Measurements from ENCODE around the gene GPR152. TPM values are rescaled to one million over a fixed set of nuclear protein-coding genes. Genes with fewer than 3 reads are reported as not detected.
A peak's percentile ranks its signal among the peaks of the same experiment; 100 is the strongest.
"Not testable (repeated sequence)": the region's sequence is repeated elsewhere in the genome, so short reads cannot be mapped to it uniquely, and the experiment has no call there.

The GPR152 gene
- total and polyA plus RNA-seq, 4 donors = not detected

DNA sequence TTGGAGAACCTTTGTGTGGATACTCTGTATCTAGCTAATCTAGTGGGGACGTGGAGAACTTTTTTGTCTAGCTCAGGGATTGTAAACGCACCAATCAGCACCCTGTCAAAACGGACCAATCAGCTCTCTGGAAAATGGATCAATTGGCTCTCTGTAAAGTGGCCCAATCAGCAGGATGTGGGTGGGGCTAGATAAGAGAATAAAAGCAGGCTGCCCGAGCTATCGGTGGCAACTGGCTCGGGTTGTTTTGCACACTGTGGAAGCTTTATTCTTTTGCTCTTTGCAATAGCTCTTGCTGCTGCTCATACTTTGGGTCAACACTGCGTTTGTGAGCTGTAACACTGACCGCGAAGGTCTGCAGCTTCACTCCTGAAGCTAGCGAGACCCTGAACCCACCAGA is 24.2 kb upstream of the GPR152 start:
- H3K27ac ChIP-seq (ENCODE audit: low read depth, low read length); H3K36me3 ChIP-seq (ENCODE audit: control insufficient read depth, insufficient read depth, low read length); H3K4me3 ChIP-seq (ENCODE audit: low read depth, low read length); DNase-seq (ENCODE audit: low read depth in 4 of 6, low spot score in 6 of 6); H3K4me1 ChIP-seq (ENCODE audit: control insufficient read depth, insufficient read depth, low read length); H3K27me3 ChIP-seq (ENCODE audit: control insufficient read depth, insufficient read depth, low read length); H3K9me3 ChIP-seq (ENCODE audit: control insufficient read depth, insufficient read depth, low read length): not testable (repeated sequence)
- WGBS (ENCODE audit: insufficient coverage) = 83% methylated on average over 10 of the region's 10 CpGs

DNA sequence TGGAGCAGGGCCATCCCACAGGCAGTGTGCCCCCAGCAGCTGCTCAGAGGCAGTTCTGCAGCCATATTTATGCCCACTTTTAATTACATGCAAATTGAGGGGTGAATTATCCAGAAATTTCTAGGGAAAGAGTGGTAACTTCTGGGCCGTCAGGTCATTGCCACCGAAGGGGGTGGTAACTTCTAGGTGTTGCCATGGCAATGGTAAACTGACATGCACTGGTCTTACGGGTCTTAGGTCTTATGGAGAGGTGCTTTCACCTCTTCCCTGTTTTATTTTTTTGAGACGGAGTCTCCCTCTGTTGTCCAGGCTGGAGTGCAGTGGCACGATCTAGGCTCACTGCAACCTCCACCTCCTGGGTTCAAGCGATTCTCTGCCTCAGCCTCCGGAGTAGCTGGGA is 20.4 kb upstream of the GPR152 start:
- H3K9me3 ChIP-seq (ENCODE audit: control insufficient read depth, insufficient read depth, low read length) = no peaks in the 10 kb centered on the region
- no peak for DNase-seq (ENCODE audit: low read depth in 4 of 6, low spot score in 6 of 6)
- 29% methylated on average over 2 of the region's 7 CpGs for WGBS (ENCODE audit: insufficient coverage)
- no peak overlapping the region for H3K27ac ChIP-seq (ENCODE audit: low read depth, low read length)
- no peaks in the 10 kb centered on the region for H3K27me3 ChIP-seq (ENCODE audit: control insufficient read depth, insufficient read depth, low read length)
- no peak overlapping the region for H3K4me3 ChIP-seq (ENCODE audit: low read depth, low read length)
- peaks cover 15% of the 10 kb centered on the region for H3K4me1 ChIP-seq (ENCODE audit: control insufficient read depth, insufficient read depth, low read length)
- H3K36me3 ChIP-seq (ENCODE audit: control insufficient read depth, insufficient read depth, low read length) = no peaks in the 10 kb centered on the region

DNA sequence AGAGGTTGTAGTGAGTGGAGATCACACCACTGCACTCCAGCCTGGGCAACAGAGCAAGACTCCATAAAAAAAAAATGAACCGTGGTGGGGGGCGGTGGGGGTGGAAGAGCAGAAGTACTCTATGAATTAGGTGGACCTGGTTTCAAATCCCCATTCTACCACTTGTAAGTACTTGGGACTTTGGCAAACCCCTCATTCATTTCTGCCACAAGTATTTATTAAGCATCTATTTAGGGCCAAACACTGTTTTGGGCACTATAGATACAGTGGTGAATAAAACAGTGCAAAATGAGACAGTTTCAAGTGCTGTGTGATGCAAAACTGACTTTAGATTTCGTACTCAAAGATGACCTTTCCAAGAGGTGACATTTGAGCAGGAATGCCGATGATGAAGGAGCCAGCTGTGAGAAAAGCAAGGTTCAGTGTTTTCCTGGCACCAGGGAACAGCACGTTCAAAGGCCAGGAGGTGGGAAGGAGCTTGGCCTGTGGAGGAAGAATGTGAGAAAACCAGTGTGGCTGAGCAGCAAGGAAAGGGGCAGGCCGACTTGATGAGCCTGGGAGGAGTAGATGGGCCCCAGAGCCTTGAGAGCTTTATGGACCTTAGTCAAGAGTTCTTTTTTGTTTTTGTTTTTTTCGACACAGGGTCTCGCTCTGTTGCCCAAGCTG is 17.9 kb upstream of the GPR152 start:
- Histone ChIP-seq H3K27ac (ENCODE audit: low read depth, low read length) (no peak overlapping the region), H3K9me3 (ENCODE audit: control insufficient read depth, insufficient read depth, low read length) (no peaks in the 10 kb centered on the region), H3K4me1 (ENCODE audit: control insufficient read depth, insufficient read depth, low read length) (peaks cover 32% of the 10 kb centered on the region), H3K36me3 (ENCODE audit: control insufficient read depth, insufficient read depth, low read length) (peaks cover 14% of the 10 kb centered on the region), H3K4me3 (ENCODE audit: low read depth, low read length) (no peak overlapping the region), H3K27me3 (ENCODE audit: control insufficient read depth, insufficient read depth, low read length) (no peaks in the 10 kb centered on the region)
- 70% methylated on average over 4 of the region's 8 CpGs for WGBS (ENCODE audit: insufficient coverage)
- DNase-seq (ENCODE audit: low read depth in 4 of 6, low spot score in 6 of 6) = no peak

DNA sequence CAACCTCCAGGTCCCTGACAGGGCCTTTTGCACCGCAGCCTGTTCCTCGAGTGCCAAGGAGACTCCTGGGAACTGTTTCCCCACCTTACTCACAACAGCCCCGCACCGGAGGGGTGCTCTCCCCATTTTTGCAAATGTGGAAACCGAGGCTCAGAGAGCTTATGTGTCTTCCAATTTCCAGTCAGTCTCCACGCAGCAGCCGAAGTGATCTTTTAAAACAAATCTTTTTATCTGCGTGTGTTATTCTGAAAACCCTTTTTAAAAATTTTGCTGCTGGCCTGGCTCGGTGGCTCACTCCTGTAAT is 16.9 kb upstream of the GPR152 start:
- 20% methylated on average over 7 of the region's 9 CpGs for WGBS (ENCODE audit: insufficient coverage)
- H3K9me3 ChIP-seq (ENCODE audit: control insufficient read depth, insufficient read depth, low read length) = no peaks in the 10 kb centered on the region
- no peaks in the 10 kb centered on the region for H3K27me3 ChIP-seq (ENCODE audit: control insufficient read depth, insufficient read depth, low read length)
- peaks cover 14% of the 10 kb centered on the region for H3K36me3 ChIP-seq (ENCODE audit: control insufficient read depth, insufficient read depth, low read length)
- DNase-seq (ENCODE audit: low read depth in 4 of 6, low spot score in 6 of 6) = no peak
- peaks cover 41% of the 10 kb centered on the region for H3K4me1 ChIP-seq (ENCODE audit: control insufficient read depth, insufficient read depth, low read length)
- peak overlapping the region; percentile 78 for H3K4me3 ChIP-seq (ENCODE audit: low read depth, low read length)
- peak overlapping the region; percentile 89 for H3K27ac ChIP-seq (ENCODE audit: low read depth, low read length)

DNA sequence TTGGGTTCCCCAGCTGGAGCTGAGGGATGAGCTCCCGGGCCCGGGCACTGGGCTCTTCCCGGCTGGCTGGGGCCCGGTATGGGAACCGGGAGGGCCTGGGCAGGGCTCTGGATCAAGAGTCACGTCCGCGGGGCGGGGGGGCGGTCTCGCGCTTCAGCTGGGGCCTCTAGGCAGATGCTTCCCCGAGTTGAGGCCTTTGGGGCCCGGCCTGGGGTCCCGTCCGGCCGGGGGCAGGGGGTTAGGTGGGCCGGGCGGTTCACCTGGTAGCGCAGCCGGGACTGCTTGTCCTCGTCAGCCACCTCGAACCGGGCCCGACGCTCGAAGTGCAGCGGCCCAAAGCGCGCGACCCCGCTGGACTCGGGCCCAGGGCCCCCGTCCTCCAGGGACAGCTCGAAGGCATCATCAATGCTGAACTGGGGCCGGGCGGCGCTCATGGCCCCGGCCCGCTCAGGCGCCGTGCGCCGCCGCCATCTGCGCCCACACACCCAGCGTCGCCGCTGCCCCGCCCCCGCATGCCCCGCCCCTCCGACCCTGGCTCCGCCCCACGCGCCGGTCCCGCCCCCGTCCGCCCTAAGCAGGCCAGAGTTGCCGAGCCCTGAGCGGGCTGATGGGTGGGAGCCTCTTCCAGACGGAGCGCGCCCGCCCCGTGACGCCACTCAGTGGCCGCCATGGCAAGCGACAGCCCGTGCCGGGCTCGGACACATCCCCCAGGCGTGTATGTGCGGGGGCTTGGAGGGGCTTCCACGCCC is 16.4 kb upstream of the GPR152 start, which contains the start of gene TMEM134:
Gene TMEM134, minus strand, starts transcription at position 493 of the 749 bp plus-strand sequence. Its CDS starts 59 bp downstream, at position 434.
- peak within 1 kb of the TSS; percentile 89 for H3K27ac ChIP-seq (ENCODE audit: low read depth, low read length)
- peaks cover 46% of the 10 kb centered on the region for H3K4me1 ChIP-seq (ENCODE audit: control insufficient read depth, insufficient read depth, low read length)
- H3K4me3 ChIP-seq (ENCODE audit: low read depth, low read length) = peak within 1 kb of the TSS; percentile 78
- H3K27me3 ChIP-seq (ENCODE audit: control insufficient read depth, insufficient read depth, low read length) = no peaks in the 10 kb centered on the region
- DNase-seq (ENCODE audit: low read depth in 4 of 6, low spot score in 6 of 6) = peak; percentile 74 to 97 (median 86)
- WGBS (ENCODE audit: insufficient coverage) = under 1% methylated on average over 76 of the region's 76 CpGs
- no peaks in the 10 kb centered on the region for H3K9me3 ChIP-seq (ENCODE audit: control insufficient read depth, insufficient read depth, low read length)
- peaks cover 16% of the 10 kb centered on the region for H3K36me3 ChIP-seq (ENCODE audit: control insufficient read depth, insufficient read depth, low read length)

DNA sequence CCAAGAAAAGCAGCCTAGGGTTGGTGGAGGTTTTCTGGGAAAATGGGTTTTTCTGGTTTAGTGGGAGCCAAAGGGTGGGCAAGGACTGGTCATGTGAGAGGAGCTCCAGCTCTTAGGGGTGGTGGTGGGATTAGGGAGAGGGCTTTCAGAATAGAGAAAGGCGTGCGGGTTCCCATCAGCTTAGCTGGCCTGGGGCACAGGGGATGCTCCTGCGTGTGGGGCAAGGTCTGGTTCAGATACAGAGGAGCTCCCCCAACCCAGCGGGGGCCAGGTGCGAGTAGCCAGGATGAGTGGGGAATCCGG is 15.9 kb upstream of the GPR152 start:
- 0% methylated on average over 6 of the region's 6 CpGs for WGBS (ENCODE audit: insufficient coverage)
- Histone ChIP-seq H3K27ac (ENCODE audit: low read depth, low read length) (peak overlapping the region; percentile 62), H3K9me3 (ENCODE audit: control insufficient read depth, insufficient read depth, low read length) (no peaks in the 10 kb centered on the region), H3K27me3 (ENCODE audit: control insufficient read depth, insufficient read depth, low read length) (no peaks in the 10 kb centered on the region), H3K4me3 (ENCODE audit: low read depth, low read length) (peak overlapping the region; percentile 76), H3K4me1 (ENCODE audit: control insufficient read depth, insufficient read depth, low read length) (peaks cover 49% of the 10 kb centered on the region), H3K36me3 (ENCODE audit: control insufficient read depth, insufficient read depth, low read length) (peaks cover 19% of the 10 kb centered on the region)
- DNase-seq (ENCODE audit: low read depth in 4 of 6, low spot score in 6 of 6) = no peak

DNA sequence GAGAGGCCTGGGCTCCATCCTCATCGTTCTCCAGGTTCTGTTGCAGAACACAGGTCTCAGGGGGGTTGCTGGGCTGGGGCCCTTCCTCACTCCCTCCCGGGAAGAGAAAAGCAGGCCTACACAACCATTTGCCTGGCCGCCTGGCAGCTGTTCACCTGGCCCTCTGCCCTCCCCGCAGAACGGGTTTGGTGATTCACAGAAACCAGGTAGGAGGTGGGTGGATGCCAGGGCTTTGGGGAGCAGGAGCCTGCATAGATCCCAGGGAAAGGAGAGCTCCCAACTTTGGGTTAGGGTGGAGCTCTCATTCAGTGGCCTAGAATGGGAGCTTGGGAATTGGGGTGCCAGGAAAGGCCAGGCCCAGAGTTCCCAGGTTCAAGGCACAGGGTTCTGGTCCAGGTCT is 15.5 kb upstream of the GPR152 start:
- 45% methylated on average over 1 of the region's 5 CpGs for WGBS (ENCODE audit: insufficient coverage)
- Histone ChIP-seq H3K27ac (ENCODE audit: low read depth, low read length) (no peak overlapping the region), H3K9me3 (ENCODE audit: control insufficient read depth, insufficient read depth, low read length) (no peaks in the 10 kb centered on the region), H3K27me3 (ENCODE audit: control insufficient read depth, insufficient read depth, low read length) (no peaks in the 10 kb centered on the region), H3K36me3 (ENCODE audit: control insufficient read depth, insufficient read depth, low read length) (peaks cover 19% of the 10 kb centered on the region), H3K4me3 (ENCODE audit: low read depth, low read length) (peak overlapping the region; percentile 76), H3K4me1 (ENCODE audit: control insufficient read depth, insufficient read depth, low read length) (peaks cover 49% of the 10 kb centered on the region)
- no peak for DNase-seq (ENCODE audit: low read depth in 4 of 6, low spot score in 6 of 6)

DNA sequence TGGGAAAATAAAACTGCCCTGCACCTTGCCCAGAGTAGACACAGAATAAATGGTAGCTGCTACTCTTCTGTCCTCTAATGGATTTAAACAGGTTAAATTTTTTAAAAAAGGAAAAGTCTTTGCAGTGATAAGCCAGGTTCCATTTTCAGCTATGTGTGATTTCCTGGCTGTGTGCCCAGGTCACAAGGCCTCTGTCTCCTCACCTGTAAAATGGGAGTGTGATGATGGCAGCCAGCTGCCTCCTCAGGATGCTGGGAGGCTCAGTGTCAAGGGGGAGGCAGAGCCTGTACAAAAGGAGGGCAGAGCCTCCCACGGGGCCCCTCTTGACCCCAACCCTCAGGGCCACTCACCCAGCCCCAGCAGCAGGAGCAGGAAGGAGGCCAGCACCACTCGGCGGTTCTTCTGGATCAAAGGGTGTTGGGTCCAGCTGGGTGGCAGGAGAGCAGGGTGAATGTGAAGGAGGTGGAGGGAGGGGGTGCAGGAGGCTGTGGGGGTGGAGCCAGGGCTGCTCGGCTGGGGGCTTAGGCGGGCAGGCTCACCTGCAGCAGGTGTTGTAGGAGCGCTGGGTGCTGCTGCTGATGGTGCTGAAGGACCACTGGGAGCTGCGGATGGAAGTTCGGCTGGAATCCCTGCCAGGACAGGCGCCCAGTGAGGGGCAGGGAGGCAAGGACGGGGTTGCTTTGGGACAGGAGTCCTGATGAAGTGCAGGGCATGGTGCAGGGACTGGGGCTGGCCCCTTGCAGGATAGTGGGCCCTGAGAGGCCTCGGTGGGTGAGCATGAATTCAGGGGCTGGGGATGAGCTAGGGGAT is 14.6 kb upstream of the GPR152 start:
- Histone ChIP-seq H3K4me1 (ENCODE audit: control insufficient read depth, insufficient read depth, low read length) (peaks cover 49% of the 10 kb centered on the region), H3K4me3 (ENCODE audit: low read depth, low read length) (no peak overlapping the region), H3K27ac (ENCODE audit: low read depth, low read length) (no peak overlapping the region), H3K9me3 (ENCODE audit: control insufficient read depth, insufficient read depth, low read length) (no peaks in the 10 kb centered on the region), H3K27me3 (ENCODE audit: control insufficient read depth, insufficient read depth, low read length) (no peaks in the 10 kb centered on the region), H3K36me3 (ENCODE audit: control insufficient read depth, insufficient read depth, low read length) (peaks cover 19% of the 10 kb centered on the region)
- 90% methylated on average over 10 of the region's 11 CpGs for WGBS (ENCODE audit: insufficient coverage)
- DNase-seq (ENCODE audit: low read depth in 4 of 6, low spot score in 6 of 6) = no peak

DNA sequence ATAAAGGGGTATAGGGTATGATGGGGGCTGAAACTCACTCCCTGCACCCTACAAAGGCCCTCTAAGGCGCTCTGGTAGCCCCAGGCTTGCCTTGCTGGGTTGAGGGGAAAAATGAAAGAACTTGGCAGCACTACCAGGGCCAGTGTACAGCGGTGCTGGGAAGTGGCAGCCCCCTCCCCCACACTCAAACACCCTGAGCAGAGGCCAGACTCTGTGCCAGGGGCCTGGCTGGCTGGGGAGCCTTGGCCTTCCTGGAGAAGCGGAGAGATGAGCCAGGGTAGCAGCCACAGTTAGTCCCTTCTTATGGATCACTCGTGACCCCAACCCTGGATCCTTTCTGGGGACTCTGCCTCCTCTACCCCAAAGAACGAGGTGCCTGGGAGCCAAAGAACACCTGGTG is 13.8 kb upstream of the GPR152 start:
- Histone ChIP-seq H3K4me3 (ENCODE audit: low read depth, low read length) (no peak overlapping the region), H3K4me1 (ENCODE audit: control insufficient read depth, insufficient read depth, low read length) (peaks cover 49% of the 10 kb centered on the region), H3K9me3 (ENCODE audit: control insufficient read depth, insufficient read depth, low read length) (no peaks in the 10 kb centered on the region), H3K27ac (ENCODE audit: low read depth, low read length) (no peak overlapping the region), H3K36me3 (ENCODE audit: control insufficient read depth, insufficient read depth, low read length) (peaks cover 19% of the 10 kb centered on the region), H3K27me3 (ENCODE audit: control insufficient read depth, insufficient read depth, low read length) (no peaks in the 10 kb centered on the region)
- no peak for DNase-seq (ENCODE audit: low read depth in 4 of 6, low spot score in 6 of 6)
- 72% methylated on average over 2 of the region's 5 CpGs for WGBS (ENCODE audit: insufficient coverage)

Data from spinal cord (tissue), 10 donors.